PC-3 (cell line): Measurements from ENCODE around the gene HSPB1. TPM values are rescaled to one million over a fixed set of nuclear protein-coding genes. Genes with fewer than 3 reads are reported as not detected.

Experiments used
- ATAC-seq: fragments of 200-7000 bp; cut with Tn5 transposase; 2 replicates; pipeline ENCODE4 v1.9.1; 2020; ENCODE audit warnings: mild to moderate bottlenecking, moderate library complexity
- Bru-seq: library from RNA; stranded (reverse); fragments of 400-500 nt; gene quantifications from one replicate; lab custom pipeline; 2021; lab: Mats Ljungman, UMichigan
- BruChase-seq, 2 experiments: library from RNA; stranded (reverse); fragments of 400-500 nt; gene quantifications; one replicate each; lab custom pipeline; 2021; lab: Mats Ljungman, UMichigan
- BruUV-seq: library from RNA; stranded (reverse); fragments of 400-500 nt; replicated peaks from 2 replicates; lab custom pipeline; 2021; lab: Mats Ljungman, UMichigan
- CTCF ChIA-PET: fragments of 300-600 bp; sonication (Branson Sonifier 250); formaldehyde crosslinking; loops from one replicate; lab custom pipeline; 2022; ENCODE audit warnings: antibody characterized with exemption; lab: Charles Lee
- POLR2A ChIA-PET: fragments of 300-600 bp; sonication (Branson Sonifier 250); formaldehyde crosslinking; loops from one replicate; lab custom pipeline; 2022; ENCODE audit warnings: antibody characterized with exemption; ENCODE audit not compliant: unreplicated experiment; lab: Charles Lee
- DNase-seq: peaks from one replicate; pipeline ENCODE4 v3.0.0-alpha.2; 2015
- H2AFZ ChIP-seq: fragments of 300-600 bp; sonication (generic); 2 replicates; pipeline ENCODE4 v1.6.0; 2016; ENCODE audit warnings: antibody characterized with exemption, low read length
- H3F3A ChIP-seq: fragments of 300-600 bp; sonication (generic); one replicate; pipeline ENCODE4 v1.6.0; 2017; ENCODE audit warnings: antibody characterized with exemption, low read length, control low read depth, mild to moderate bottlenecking; ENCODE audit not compliant: unreplicated experiment
- H3K27ac ChIP-seq: fragments of 300-600 bp; sonication (generic); 2 replicates; pipeline ENCODE4 v1.5.1; 2016; ENCODE audit warnings: mild to moderate bottlenecking, low read length
- H3K27me3 ChIP-seq: fragments of 300-600 bp; sonication (generic); 2 replicates; pipeline ENCODE4 v1.6.1; 2016; ENCODE audit warnings: low read length, mixed read lengths
- H3K36me3 ChIP-seq: fragments of 300-600 bp; sonication (generic); 2 replicates; pipeline ENCODE4 v1.6.1; 2016; ENCODE audit warnings: low read depth, mixed run types, low read length, mixed read lengths
- H3K4me1 ChIP-seq: fragments of 300-600 bp; sonication (generic); 2 replicates; pipeline ENCODE4 v1.5.1; 2016; ENCODE audit warnings: low read length; ENCODE audit not compliant: insufficient read depth
- H3K4me2 ChIP-seq: fragments of 300-600 bp; sonication (generic); 2 replicates; pipeline ENCODE4 v1.6.0; 2016; ENCODE audit warnings: low read length
- H3K4me3 ChIP-seq: fragments of 300-600 bp; sonication (generic); 2 replicates; pipeline ENCODE4 v1.5.1; 2016; ENCODE audit warnings: mild to moderate bottlenecking, low read length, mixed read lengths
- H3K79me2 ChIP-seq: fragments of 300-600 bp; sonication (generic); 2 replicates; pipeline ENCODE4 v1.6.1; 2017; ENCODE audit warnings: low read length, mixed read lengths
- H3K9ac ChIP-seq: fragments of 300-600 bp; sonication (generic); 2 replicates; pipeline ENCODE4 v1.6.0; 2016; ENCODE audit warnings: mild to moderate bottlenecking, low read length
- H3K9me2 ChIP-seq: fragments of 300-600 bp; sonication (generic); replicated peaks from 2 replicates; pipeline ENCODE4 v1.6.1; 2016; ENCODE audit warnings: mixed run types, low read length, mixed read lengths
- H3K9me3 ChIP-seq: fragments of 300-600 bp; sonication (generic); 2 replicates; pipeline ENCODE4 v1.6.1; 2016; ENCODE audit warnings: low read length, mixed read lengths
- H4K20me1 ChIP-seq: fragments of 300-600 bp; sonication (generic); 2 replicates; pipeline ENCODE4 v1.6.1; 2016; ENCODE audit warnings: low read length, mixed read lengths
- CTCF ChIP-seq: fragments of 300-600 bp; sonication (generic); conservative IDR thresholded peaks from 2 replicates; pipeline ENCODE4 v1.5.1; 2017; ENCODE audit warnings: antibody characterized with exemption, low read depth, mild to moderate bottlenecking, low read length
- EZH2 ChIP-seq: fragments of 300-600 bp; sonication (generic); IDR thresholded peaks from one replicate; pipeline ENCODE4 v1.6.1; 2017; ENCODE audit warnings: antibody characterized with exemption, mild to moderate bottlenecking, low read length; ENCODE audit not compliant: unreplicated experiment
- EZH2phosphoT487 ChIP-seq: fragments of 300-600 bp; sonication (generic); IDR thresholded peaks from 2 replicates; pipeline ENCODE4 v1.6.1; 2018; ENCODE audit warnings: mild to moderate bottlenecking, antibody characterized with exemption, low read length, borderline replicate concordance
- intact Hi-C: fragments of 100-400 bp; cut with micrococcal nuclease; formaldehyde crosslinking; loops from 2 replicates; pipeline ENCODE4 v1.9.0; 2023
- long read RNA-seq: library from polyadenylated mRNA; unstranded; transcript quantifications from one replicate; pipeline ENCODE4 v2.0.0, GENCODE V29; 2021; ENCODE audit not compliant: unreplicated experiment
- total RNA-seq: library from RNA; depleted of rRNA; stranded (reverse); fragments of >200 nt; gene quantifications from 2 replicates; pipeline ENCODE4 v1.2.3, GENCODE V29; 2014; rRNA removed

Gene HSPB1
- total RNA-seq (166 and 189 TPM in 2 replicates), Bru-seq, nascent RNA (percentile 90 among the genes with signal in this experiment), BruChase-seq, experiment 1, labeled RNA remaining after a 6-hour chase (percentile 93 among the genes with signal in this experiment), BruChase-seq, experiment 2, labeled RNA remaining after a 2-hour chase (percentile 90 among the genes with signal in this experiment)
- long read RNA-seq, transcript HSPB1-201 (3 exons, 909 nt) = minor isoform, 133 of 278 reads
- long read RNA-seq, transcript HSPB1-203 (2 exons, 1,455 nt) = major isoform, 136 of 278 reads
- long read RNA-seq, partial matches to known transcripts = 0 of 278 reads
- long read RNA-seq, other reads (novel, unspliced or antisense) = 9 of 278 reads

- Histone ChIP-seq H3K9ac (peak within 1 kb of the TSS; percentile 67), H3K27ac (peak within 1 kb of the TSS; percentile 51), H4K20me1 (no peaks in the 10 kb centered on the region), H3K9me3 (no peaks in the 10 kb centered on the region), H3K4me1 (peaks cover 22% of the 10 kb centered on the region), H3K27me3 (no peaks in the 10 kb centered on the region), H3K9me2 (no peaks in the 10 kb centered on the region), H3K4me3 (peak within 1 kb of the TSS; percentile 84), H2AFZ (peak within 1 kb of the TSS; percentile 82), H3K79me2 (peaks cover 10% of the 10 kb centered on the region), H3K36me3 (no peaks in the 10 kb centered on the region), H3F3A (no peaks in the 10 kb centered on the region), H3K4me2 (peak within 1 kb of the TSS; percentile 85)
- TF ChIP-seq EZH2phosphoT487 = no peak
- DNase-seq (peak; percentile 87), ATAC-seq (peak; percentile 52)
- ChIA-PET POLR2A (interaction anchor here (0.5 to 0.6 kb wide), 3 partner anchors 10 to 121 kb away, joined by 6 to 19 read pairs (median 8); no protein-coding TSS in a partner anchor), CTCF (interaction anchor here (1.0 to 1.5 kb wide), 2 partner anchors 11 kb away, joined by 4 to 8 read pairs; no protein-coding TSS in a partner anchor)
- intact Hi-C loops = loop anchor here (1.0 kb wide), 1 partner anchor 8 kb away; no protein-coding TSS in a partner anchor
- TSS peak; percentile 70 for BruUV-seq
Measured at GRCh38 chr7:76302347-76303201, at the start of gene HSPB1. HSPB1 (plus strand) TSS chr7:76302673; CDS start chr7:76302713, 40 bp downstream.

GRCh38 chr7:76254781-76255180 lies 47.7 kb upstream of the HSPB1 start:
- H3K9me2 ChIP-seq = no peaks in the 10 kb centered on the region
- TF ChIP-seq EZH2phosphoT487 (no peak), CTCF (no peak), EZH2 (no peak)
- H3K36me3 ChIP-seq = no peaks in the 10 kb centered on the region
- intact Hi-C loops = no loop called here
- no peaks in the 10 kb centered on the region for H3K4me1 ChIP-seq
- POLR2A ChIA-PET = no interaction called here
- no peak overlapping the region for H2AFZ ChIP-seq
- H3F3A ChIP-seq = no peaks in the 10 kb centered on the region
- CTCF ChIA-PET = no interaction called here
- no peak for ATAC-seq
- no peak for DNase-seq
- no peaks in the 10 kb centered on the region for H3K79me2 ChIP-seq
- no peaks in the 10 kb centered on the region for H3K9me3 ChIP-seq
- H3K27me3 ChIP-seq = no peaks in the 10 kb centered on the region
- no peak overlapping the region for H3K27ac ChIP-seq
- BruUV-seq = no TSS peak
- H3K4me3 ChIP-seq = no peak overlapping the region
- H3K4me2 ChIP-seq = no peak overlapping the region
- no peaks in the 10 kb centered on the region for H4K20me1 ChIP-seq
- H3K9ac ChIP-seq = no peak overlapping the region

GRCh38 chr7:76257973-76258372 lies 44.5 kb upstream of the HSPB1 start:
- ChIA-PET CTCF (interaction anchor here (0.5 kb wide), 1 partner anchor 173 kb away, joined by 5 read pairs; no protein-coding TSS in a partner anchor), POLR2A (no interaction called here)
- H3K36me3 ChIP-seq = no peaks in the 10 kb centered on the region
- no TSS peak for BruUV-seq
- DNase-seq (no peak), ATAC-seq (0 out of 2 replicates have a peak, but pooled peaks have one; percentile 6)
- H2AFZ ChIP-seq = no peak overlapping the region
- H4K20me1 ChIP-seq = no peaks in the 10 kb centered on the region
- no peak overlapping the region for H3K4me3 ChIP-seq
- no peak overlapping the region for H3K9ac ChIP-seq
- H3K4me2 ChIP-seq = no peak overlapping the region
- H3K9me2 ChIP-seq = no peaks in the 10 kb centered on the region
- intact Hi-C loops = no loop called here
- H3F3A ChIP-seq = no peaks in the 10 kb centered on the region
- no peak overlapping the region for H3K27ac ChIP-seq
- no peaks in the 10 kb centered on the region for H3K9me3 ChIP-seq
- TF ChIP-seq EZH2phosphoT487 (no peak), CTCF (peak; percentile 22; the same call in 1 of the 2 replicates), EZH2 (no peak)
- no peaks in the 10 kb centered on the region for H3K79me2 ChIP-seq
- H3K4me1 ChIP-seq = no peaks in the 10 kb centered on the region
- H3K27me3 ChIP-seq = no peaks in the 10 kb centered on the region
